ENCODE measurements around the gene PIK3R5. TPM values are rescaled to one million over a fixed set of nuclear protein-coding genes. Genes with fewer than 3 reads are reported as not detected.
A peak's percentile ranks its signal among the peaks of the same experiment; 100 is the strongest.

Gene PIK3R5
- total RNA-seq, 2 donors from 2014 or later: 3.2 to 10.4 TPM

- intact Hi-C loops (cut with DNase I): no loop called here
- Histone ChIP-seq H3K27me3 (replicated peaks; ENCODE audit: insufficient read depth) (no peaks in the 10 kb centered on the region), H3K27ac (no peak overlapping the region), H3K9me3 (no peaks in the 10 kb centered on the region), H3K4me1 (replicated peaks) (no peaks in the 10 kb centered on the region), H3K36me3 (no peaks in the 10 kb centered on the region), H3K4me3 (no peak overlapping the region)
- TF ChIP-seq CTCF (IDR thresholded peaks at IDR 0.05) (no peak), POLR2A (IDR thresholded peaks at IDR 0.05) (no peak), POLR2AphosphoS5 (IDR thresholded peaks at IDR 0.05) (no peak)
- 97% methylated on average over 2 of the region's 2 CpGs for WGBS
- DNase-seq (ENCODE audit: low spot score): no peak
Measured at GRCh38 chr17:9007052-9007714, 41.7 kb upstream of the PIK3R5 start.

- TF ChIP-seq POLR2A (IDR thresholded peaks at IDR 0.05): no peak
- TF ChIP-seq POLR2AphosphoS5 (IDR thresholded peaks at IDR 0.05): no peak
- TF ChIP-seq CTCF (IDR thresholded peaks at IDR 0.05): no peak
- Histone ChIP-seq H3K27ac (no peak overlapping the region), H3K9me3 (no peaks in the 10 kb centered on the region), H3K4me1 (replicated peaks) (no peaks in the 10 kb centered on the region), H3K27me3 (replicated peaks; ENCODE audit: insufficient read depth) (no peaks in the 10 kb centered on the region), H3K4me3 (no peak overlapping the region), H3K36me3 (no peaks in the 10 kb centered on the region)
- 61% methylated on average over 7 of the region's 7 CpGs for WGBS
- intact Hi-C loops (cut with DNase I): no loop called here
- no peak for DNase-seq (ENCODE audit: low spot score)
Measured at GRCh38 chr17:9006175-9006767, 40.8 kb upstream of the PIK3R5 start.

- no peaks in the 10 kb centered on the region for H3K36me3 ChIP-seq
- intact Hi-C loops (cut with DNase I): no loop called here
- no peaks in the 10 kb centered on the region for H3K27me3 ChIP-seq (replicated peaks; ENCODE audit: insufficient read depth)
Measured at GRCh38 chr17:9004961-9005285, 39.4 kb upstream of the PIK3R5 start.

GRCh38 chr17:9004132-9004960 lies 38.8 kb upstream of the PIK3R5 start:
- Histone ChIP-seq H3K4me3 (peak overlapping the region in 1 of 2 donors; percentile 28), H3K27ac (no peak overlapping the region), H3K27me3 (replicated peaks; ENCODE audit: insufficient read depth) (no peaks in the 10 kb centered on the region), H3K9me3 (no peaks in the 10 kb centered on the region), H3K36me3 (no peaks in the 10 kb centered on the region), H3K4me1 (replicated peaks) (no peaks in the 10 kb centered on the region)
- TF ChIP-seq POLR2A (IDR thresholded peaks at IDR 0.05) (no peak), CTCF (IDR thresholded peaks at IDR 0.05) (no peak), POLR2AphosphoS5 (IDR thresholded peaks at IDR 0.05) (no peak)
- 44% methylated on average over 58 of the region's 58 CpGs for WGBS
- intact Hi-C loops (cut with DNase I): no loop called here
- no peak for DNase-seq (ENCODE audit: low spot score)

More at GRCh38 chr17:9004961-9005285, 39.4 kb upstream of the PIK3R5 start:
- Histone ChIP-seq H3K4me1 (replicated peaks) (no peaks in the 10 kb centered on the region), H3K4me3 (no peak overlapping the region), H3K27ac (no peak overlapping the region), H3K9me3 (no peaks in the 10 kb centered on the region)
- TF ChIP-seq CTCF (IDR thresholded peaks at IDR 0.05): no peak
- WGBS: 85% methylated on average over 6 of the region's 6 CpGs
- DNase-seq (ENCODE audit: low spot score): no peak

All from prostate gland (tissue), 2 donors.